SK-N-SH treated with all-trans-retinoic acid at 6 μM for 48 hours (cell line): Measurements from ENCODE around the gene KIF1A.

Experiments used
- ARNTL ChIP-seq: fragments of 450-650 bp; formaldehyde crosslinking; IDR thresholded peaks from 2 replicates; pipeline ENCODE4 v1.5.0; 2020; ENCODE audit warnings: low read depth, mild to moderate bottlenecking, moderate library complexity, borderline replicate concordance
- BACH2 ChIP-seq: fragments of 250-450 bp; sonication (Bioruptor Pico); IDR thresholded peaks from 2 replicates; pipeline ENCODE4 v1.9.0; 2021; ENCODE audit warnings: mild to moderate bottlenecking, borderline replicate concordance
- CREB5 ChIP-seq: fragments of 250-450 bp; sonication (Bioruptor Pico); IDR thresholded peaks from 2 replicates; pipeline ENCODE4 v1.5.1; 2020; ENCODE audit warnings: low read depth, mild to moderate bottlenecking, moderate library complexity
- CSRNP3 ChIP-seq: fragments of 250-450 bp; sonication (Bioruptor Pico); IDR thresholded peaks from 2 replicates; pipeline ENCODE4 v1.5.1; 2021; ENCODE audit warnings: mild to moderate bottlenecking, moderate library complexity
- ISL1 ChIP-seq: fragments of 250-450 bp; sonication (Bioruptor Pico); IDR thresholded peaks from 2 replicates; pipeline ENCODE4 v2.1.2; 2022; ENCODE audit warnings: mild to moderate bottlenecking, moderate library complexity
- PATZ1 ChIP-seq: fragments of 250-450 bp; sonication (Bioruptor Pico); IDR thresholded peaks from 2 replicates; pipeline ENCODE4 v1.8.0; 2020; ENCODE audit warnings: mild to moderate bottlenecking, moderate library complexity, borderline replicate concordance
- PPARA ChIP-seq: fragments of 250-450 bp; sonication (Bioruptor Pico); IDR thresholded peaks from 2 replicates; pipeline ENCODE4 v1.5.0; 2020; ENCODE audit warnings: mild to moderate bottlenecking, borderline replicate concordance
- RARB ChIP-seq: fragments of 250-450 bp; sonication (Bioruptor Pico); IDR thresholded peaks from 2 replicates; pipeline ENCODE4 v1.8.0; 2021; ENCODE audit warnings: mild to moderate bottlenecking, moderate library complexity
- ZFP3 ChIP-seq: fragments of 250-450 bp; sonication (Bioruptor Pico); IDR thresholded peaks from 2 replicates; pipeline ENCODE4 v1.5.0; 2020; ENCODE audit warnings: mild to moderate bottlenecking, moderate library complexity
- ZFP30 ChIP-seq: fragments of 450-650 bp; formaldehyde crosslinking; IDR thresholded peaks from 2 replicates; pipeline ENCODE4 v1.5.0; 2022; ENCODE audit warnings: mild to moderate bottlenecking, moderate library complexity
- ZNF70 ChIP-seq: fragments of 450-650 bp; formaldehyde crosslinking; IDR thresholded peaks from 2 replicates; pipeline ENCODE4 v1.5.0; 2020; ENCODE audit warnings: mild to moderate bottlenecking, moderate library complexity

- TF ChIP-seq BACH2 (CRISPR knock-in tag) = no peak
- TF ChIP-seq PPARA (CRISPR knock-in tag) = no peak
- no peak for TF ChIP-seq PATZ1 (CRISPR knock-in tag)
- no peak for TF ChIP-seq RARB
- TF ChIP-seq ARNTL (CRISPR knock-in tag) = no peak
- TF ChIP-seq ZFP30 = no peak
- no peak for TF ChIP-seq CREB5
- no peak for TF ChIP-seq ZFP3 (CRISPR knock-in tag)
- TF ChIP-seq CSRNP3 (CRISPR knock-in tag) = no peak
- no peak for TF ChIP-seq ZNF70
- no peak for TF ChIP-seq ISL1
Measured at GRCh38 chr2:240814946-240815760, 4.9 kb downstream of the KIF1A start.
